Adrenal gland (tissue), 12 donors: ENCODE results near the gene PAQR9. TPM values are rescaled to one million over a fixed set of nuclear protein-coding genes. Genes with fewer than 3 reads are reported as not detected.

Experiments
- DNase-seq, 7 donors: peaks; one replicate each; pipeline ENCODE4 v3.0.0-alpha.2; 2019 to 2020
- H3K27ac ChIP-seq, 5 donors: fragments of 200-600 bp; sonication (generic) in 4 of 5; 1 replicate in 3 of 5; 2 replicates in 2 of 5; pipeline versions ENCODE4 v1.5.1 to v1.8.0; 2016 to 2020; ENCODE audit warnings: mild to moderate bottlenecking in 1 of 5
- H3K27me3 ChIP-seq: fragments of 200-600 bp; 2 replicates; pipeline ENCODE4 v1.8.0; 2021
- H3K36me3 ChIP-seq, 2 donors: fragments of 200-600 bp; replicated peaks in 1 of 2; 1 replicate in 1 of 2; 2 replicates in 1 of 2; pipeline versions ENCODE4 v1.5.1 to v1.8.0; 2018 to 2022
- H3K4me1 ChIP-seq, 2 donors: fragments of 200-600 bp; replicated peaks in 1 of 2; 1 replicate in 1 of 2; 2 replicates in 1 of 2; pipeline versions ENCODE4 v1.5.1 to v1.8.0; 2018 to 2021
- H3K4me3 ChIP-seq, 4 donors: fragments of 200-600 bp; sonication (generic) in 3 of 4; one replicate each; pipeline ENCODE4 v1.5.1; 2016 to 2018
- H3K9me3 ChIP-seq, 3 donors: fragments of 200-600 bp; sonication (generic) in 1 of 3; replicated peaks in 1 of 3; 1 replicate in 2 of 3; 2 replicates in 1 of 3; pipeline versions ENCODE4 v1.5.1 to v1.8.0; 2016 to 2021
- POLR2A ChIP-seq, 2 donors: fragments of 450-650 bp; IDR thresholded peaks; one replicate each; pipeline ENCODE4 v1.6.1; 2017; ENCODE audit warnings: antibody characterized with exemption in 2 of 2, mild to moderate bottlenecking in 2 of 2, moderate library complexity in 1 of 2
- WGBS, 4 donors: extraction: QIAGEN DNeasy Blood & Tissue Kit in 2 of 4; methylation state at CpG; one replicate each; pipeline versions ENCODE4 v1.1.5 to v1.1.7; 2013 to 2017; 5-methylcytosine and 5-hydroxymethylcytosine counted together
- intact Hi-C, 2 donors: fragments of 100-400 bp; cut with DNase I; formaldehyde crosslinking; loops; one replicate each; pipeline versions ENCODE4 v1.14.1 to v1.15.0; 2022 to 2023
- polyA plus RNA-seq, 3 donors: library from polyadenylated mRNA; stranded (reverse); fragments of 200-250 nt in 2 of 3; fragments of 350-450 nt in 1 of 3; fragmentation: Illumina TruSeq in 1 of 3; extraction: RNeasy Lipid Tissue Mini Kit (QIAGEN cat#74804) in 1 of 3; gene quantifications; one replicate each; pipeline ENCODE4 v1.2.3, GENCODE V29; 2013 to 2014
- total RNA-seq, 9 donors: library from RNA; depleted of rRNA in 4 of 9; stranded (reverse); fragments of >200 nt in 4 of 9; fragments of 120-200 nt in 1 of 9; fragmentation: NEBNext Ultra II Directional in 1 of 9; extraction: Animal tissue kit (Norgen Biotek cat#: 25700) in 1 of 9; gene quantifications; one replicate each; pipeline versions ENCODE4 v1.1.0 to v1.2.4, GENCODE V29; 2013 to 2023
- TF ChIP-seq, protein P1 (sequence below), 6 experiments: fragments of 450-650 bp in 4 of 6; fragments of 200-600 bp in 2 of 6; sonication (generic) in 1 of 6; IDR thresholded peaks; 1 replicate in 5 of 6; 2 replicates in 1 of 6; pipeline versions ENCODE4 v1.5.1 to v1.8.0; 2016 to 2021; ENCODE audit warnings: antibody characterized with exemption in 6 of 6, mild to moderate bottlenecking in 2 of 6, moderate library complexity in 1 of 6
- donor health status: healthy with polysubstance abuse.
- donor health status: Bipolar disorder and iron deficiency.
- donor health status: DM: yes; HTN: yes; CAD: no.
- donor health status: DM: no; HTN: no; CAD: no.
- donor health status: DM: no; HTN: no; CAD: no.
- donor health status: DM: yes; HTN: yes; CAD: no.

Gene PAQR9
- total and polyA plus RNA-seq, 12 donors: 0.13 to 3.7 (median 0.20) TPM; not detected in 6

DNA sequence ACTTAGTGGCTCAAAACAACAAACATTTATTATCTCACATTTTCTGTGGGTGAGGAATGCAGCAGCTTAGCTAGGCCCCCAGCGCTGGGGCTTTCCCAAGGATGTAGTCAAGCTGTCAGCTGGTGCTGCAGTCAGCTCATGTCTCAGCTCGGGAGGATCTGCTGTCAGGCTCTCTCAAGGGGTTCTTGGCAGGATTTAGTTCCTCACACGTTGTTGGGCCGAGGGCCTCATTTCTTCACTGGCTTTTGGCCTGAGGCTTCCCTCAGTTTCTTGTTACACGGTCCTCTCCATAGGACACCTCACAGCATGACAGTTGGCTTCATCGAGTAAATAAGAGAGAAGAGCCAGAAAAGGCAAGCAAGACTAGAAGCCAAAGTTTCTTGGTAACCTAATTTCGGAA, 24.2 kb upstream of the PAQR9 start:
- Histone ChIP-seq H3K4me3 (no peak overlapping the region), H3K4me1 (no peaks in the 10 kb centered on the region), H3K9me3 (no peaks in the 10 kb centered on the region), H3K36me3 (no peaks in the 10 kb centered on the region), H3K27me3 (no peaks in the 10 kb centered on the region), H3K27ac (no peak overlapping the region)
- no peak for TF ChIP-seq POLR2A (IDR thresholded peaks at IDR 0.05)
- TF ChIP-seq, protein P1, sequence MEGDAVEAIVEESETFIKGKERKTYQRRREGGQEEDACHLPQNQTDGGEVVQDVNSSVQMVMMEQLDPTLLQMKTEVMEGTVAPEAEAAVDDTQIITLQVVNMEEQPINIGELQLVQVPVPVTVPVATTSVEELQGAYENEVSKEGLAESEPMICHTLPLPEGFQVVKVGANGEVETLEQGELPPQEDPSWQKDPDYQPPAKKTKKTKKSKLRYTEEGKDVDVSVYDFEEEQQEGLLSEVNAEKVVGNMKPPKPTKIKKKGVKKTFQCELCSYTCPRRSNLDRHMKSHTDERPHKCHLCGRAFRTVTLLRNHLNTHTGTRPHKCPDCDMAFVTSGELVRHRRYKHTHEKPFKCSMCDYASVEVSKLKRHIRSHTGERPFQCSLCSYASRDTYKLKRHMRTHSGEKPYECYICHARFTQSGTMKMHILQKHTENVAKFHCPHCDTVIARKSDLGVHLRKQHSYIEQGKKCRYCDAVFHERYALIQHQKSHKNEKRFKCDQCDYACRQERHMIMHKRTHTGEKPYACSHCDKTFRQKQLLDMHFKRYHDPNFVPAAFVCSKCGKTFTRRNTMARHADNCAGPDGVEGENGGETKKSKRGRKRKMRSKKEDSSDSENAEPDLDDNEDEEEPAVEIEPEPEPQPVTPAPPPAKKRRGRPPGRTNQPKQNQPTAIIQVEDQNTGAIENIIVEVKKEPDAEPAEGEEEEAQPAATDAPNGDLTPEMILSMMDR (IDR thresholded peaks at IDR 0.05): no peak
- 28 to 39% (median 34%) methylated on average over 6 to 7 of the region's 7 CpGs for WGBS, 4 donors
- DNase-seq: no peak
- intact Hi-C loops: loop anchor here in 1 of 2 donors (5.0 kb wide), 1 partner anchor 55 kb away; no protein-coding TSS in a partner anchor

DNA sequence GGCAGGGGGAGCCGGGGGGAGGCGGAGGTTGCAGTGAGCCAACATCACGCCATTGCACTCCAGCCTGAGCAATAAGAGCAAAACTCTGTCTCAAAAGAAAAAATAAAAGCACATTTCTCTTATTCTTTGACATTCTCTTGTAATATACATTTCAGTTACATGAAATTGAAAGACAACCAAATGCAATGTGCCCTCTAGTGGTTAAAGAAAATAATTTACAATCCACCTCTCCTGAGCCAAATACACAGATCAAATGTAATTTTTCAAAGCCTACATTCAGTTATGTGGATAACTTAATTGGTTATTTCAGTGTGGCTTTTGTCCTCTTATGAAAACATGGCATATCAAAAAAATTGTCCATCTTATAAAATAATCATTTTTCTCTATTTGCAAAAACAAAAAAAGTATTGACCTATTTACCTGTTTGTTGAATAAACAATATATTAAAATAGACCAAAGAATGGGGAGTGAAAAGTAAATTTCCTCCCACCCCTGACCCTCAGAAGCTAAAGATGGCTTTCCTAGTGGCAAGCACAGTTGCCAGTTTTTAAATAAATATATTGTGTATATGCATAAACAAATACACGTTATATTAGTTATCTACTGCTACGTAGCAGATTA, 23.7 kb upstream of the PAQR9 start:
- Histone ChIP-seq H3K4me1 (no peaks in the 10 kb centered on the region), H3K4me3 (no peak overlapping the region), H3K27me3 (no peaks in the 10 kb centered on the region), H3K9me3 (no peaks in the 10 kb centered on the region), H3K27ac (no peak overlapping the region), H3K36me3 (no peaks in the 10 kb centered on the region)
- no peak for DNase-seq
- intact Hi-C loops: loop anchor here in 1 of 2 donors (5.0 kb wide), 1 partner anchor 55 kb away; no protein-coding TSS in a partner anchor
- no peak for TF ChIP-seq POLR2A (IDR thresholded peaks at IDR 0.05)
- TF ChIP-seq, protein P1 (IDR thresholded peaks at IDR 0.05): peak; percentile 63 to 80 (median 71)
- WGBS, 4 donors: 58 to 68% (median 62%) methylated on average over 5 of the region's 5 CpGs

DNA sequence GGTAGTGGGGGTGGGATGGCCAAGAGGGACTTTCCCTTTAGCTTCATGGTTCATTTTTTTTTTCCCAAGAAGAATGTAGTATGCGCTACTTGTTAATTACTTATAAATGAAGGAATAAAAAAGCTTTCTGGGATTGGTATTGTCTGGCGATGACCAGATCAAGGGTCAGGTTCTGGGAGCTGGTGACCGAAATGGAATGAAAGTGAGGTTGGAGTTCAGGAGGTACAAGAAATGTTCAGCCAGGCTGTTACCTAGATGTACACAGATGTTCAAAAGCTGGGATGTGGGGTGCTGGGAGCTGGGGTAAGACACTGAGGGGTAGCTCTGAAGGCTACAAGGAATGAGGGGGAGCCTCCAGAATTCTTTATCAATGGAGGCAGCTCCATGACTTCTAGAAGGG, 20.8 kb upstream of the PAQR9 start:
- no peak overlapping the region for H3K4me3 ChIP-seq
- H3K36me3 ChIP-seq: no peaks in the 10 kb centered on the region
- DNase-seq: no peak
- H3K27ac ChIP-seq: no peak overlapping the region
- no peaks in the 10 kb centered on the region for H3K4me1 ChIP-seq
- intact Hi-C loops: no loop called here
- TF ChIP-seq, protein P1 (IDR thresholded peaks at IDR 0.05): no peak
- TF ChIP-seq POLR2A (IDR thresholded peaks at IDR 0.05): no peak
- H3K9me3 ChIP-seq: no peaks in the 10 kb centered on the region
- WGBS, 4 donors: 87 to 96% (median 91%) methylated on average over 3 of the region's 3 CpGs
- H3K27me3 ChIP-seq: no peaks in the 10 kb centered on the region

DNA sequence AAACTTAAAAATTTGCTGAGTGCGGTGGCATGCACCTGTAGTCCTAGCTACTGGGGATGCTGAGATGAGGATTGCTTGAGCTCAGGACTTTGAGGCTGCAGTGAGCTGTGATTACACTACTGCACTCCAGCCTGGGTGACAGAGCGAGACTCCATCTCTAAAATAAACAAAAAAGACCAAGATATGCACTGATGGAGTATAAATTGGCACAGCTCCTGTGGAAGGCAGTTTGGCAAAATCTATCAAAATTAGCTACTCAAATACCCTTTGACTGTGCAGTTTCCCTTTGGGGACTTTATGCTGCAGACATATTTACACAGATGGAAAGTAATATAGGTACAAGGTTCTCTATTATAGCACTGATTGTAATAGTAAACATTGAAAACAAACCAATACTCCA, 19.8 kb upstream of the PAQR9 start:
- Histone ChIP-seq H3K4me1 (no peaks in the 10 kb centered on the region), H3K27ac (no peak overlapping the region), H3K9me3 (no peaks in the 10 kb centered on the region), H3K36me3 (no peaks in the 10 kb centered on the region), H3K4me3 (no peak overlapping the region), H3K27me3 (no peaks in the 10 kb centered on the region)
- no peak for DNase-seq
- intact Hi-C loops: no loop called here
- WGBS, 4 donors: 79 to 89% (median 82%) methylated on average over 2 of the region's 2 CpGs
- TF ChIP-seq, protein P1 (IDR thresholded peaks at IDR 0.05): no peak
- TF ChIP-seq POLR2A (IDR thresholded peaks at IDR 0.05): no peak
